GM12865 (cell line): ENCODE data around the gene SHH.

Source experiments
- DNase-seq: peaks from one replicate; pipeline ENCODE4 v3.0.0; 2010; ENCODE audit warnings: low read depth
- H3K4me3 ChIP-seq: 2 replicates; pipeline ENCODE4 v1.5.1; 2011; ENCODE audit warnings: mild to moderate bottlenecking, low read depth, low read length, control low read depth
- TF ChIP-seq, protein P1 (sequence below): IDR thresholded peaks from 2 replicates; pipeline ENCODE4 v1.5.1; 2011; ENCODE audit warnings: low read length, control low read depth, low read depth, inconsistent platforms; ENCODE audit not compliant: insufficient read depth; ENCODE audit errors: missing control alignments

Gene SHH

DNA sequence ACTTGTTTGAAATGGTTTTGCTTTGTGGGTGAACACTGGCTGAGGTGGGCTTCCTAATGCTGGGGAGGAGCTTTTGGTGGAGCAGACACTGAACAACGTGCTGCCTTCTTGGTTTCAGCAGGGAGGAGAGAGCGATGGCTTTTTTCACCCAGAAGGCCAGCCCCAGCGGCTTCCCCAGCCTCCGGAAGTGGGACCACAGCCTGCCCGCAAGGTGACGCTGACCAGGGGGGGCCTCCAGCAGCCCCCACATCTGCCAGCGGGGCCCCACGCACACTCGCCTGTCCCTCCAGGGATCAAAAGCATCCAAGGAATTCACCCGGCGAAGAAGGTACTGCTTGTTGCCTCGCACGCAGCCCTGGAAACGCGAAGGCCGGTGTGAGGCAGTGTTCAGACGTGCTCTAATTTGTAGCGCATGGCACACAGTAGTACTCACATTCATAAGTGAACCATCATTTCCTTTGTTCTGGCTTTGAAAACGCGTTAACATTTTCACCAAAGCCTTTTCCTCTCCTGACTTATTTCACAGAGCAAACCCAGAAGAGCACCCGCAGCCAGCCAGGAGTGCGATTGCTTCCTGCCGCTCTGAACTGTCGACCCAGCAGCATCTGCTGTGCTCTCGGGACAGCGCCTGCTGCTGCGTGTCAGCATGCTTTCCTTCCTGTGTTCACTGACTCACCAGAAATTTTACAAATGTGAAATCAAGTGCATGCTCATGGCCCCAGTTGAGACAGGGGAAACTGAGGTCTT, 48.4 kb downstream of the SHH start:
- H3K4me3 ChIP-seq: peak overlapping the region; percentile 29; the same call in 1 of the 2 replicates
- peak; percentile 73 for DNase-seq
- TF ChIP-seq, protein P1, sequence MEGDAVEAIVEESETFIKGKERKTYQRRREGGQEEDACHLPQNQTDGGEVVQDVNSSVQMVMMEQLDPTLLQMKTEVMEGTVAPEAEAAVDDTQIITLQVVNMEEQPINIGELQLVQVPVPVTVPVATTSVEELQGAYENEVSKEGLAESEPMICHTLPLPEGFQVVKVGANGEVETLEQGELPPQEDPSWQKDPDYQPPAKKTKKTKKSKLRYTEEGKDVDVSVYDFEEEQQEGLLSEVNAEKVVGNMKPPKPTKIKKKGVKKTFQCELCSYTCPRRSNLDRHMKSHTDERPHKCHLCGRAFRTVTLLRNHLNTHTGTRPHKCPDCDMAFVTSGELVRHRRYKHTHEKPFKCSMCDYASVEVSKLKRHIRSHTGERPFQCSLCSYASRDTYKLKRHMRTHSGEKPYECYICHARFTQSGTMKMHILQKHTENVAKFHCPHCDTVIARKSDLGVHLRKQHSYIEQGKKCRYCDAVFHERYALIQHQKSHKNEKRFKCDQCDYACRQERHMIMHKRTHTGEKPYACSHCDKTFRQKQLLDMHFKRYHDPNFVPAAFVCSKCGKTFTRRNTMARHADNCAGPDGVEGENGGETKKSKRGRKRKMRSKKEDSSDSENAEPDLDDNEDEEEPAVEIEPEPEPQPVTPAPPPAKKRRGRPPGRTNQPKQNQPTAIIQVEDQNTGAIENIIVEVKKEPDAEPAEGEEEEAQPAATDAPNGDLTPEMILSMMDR: no peak

DNA sequence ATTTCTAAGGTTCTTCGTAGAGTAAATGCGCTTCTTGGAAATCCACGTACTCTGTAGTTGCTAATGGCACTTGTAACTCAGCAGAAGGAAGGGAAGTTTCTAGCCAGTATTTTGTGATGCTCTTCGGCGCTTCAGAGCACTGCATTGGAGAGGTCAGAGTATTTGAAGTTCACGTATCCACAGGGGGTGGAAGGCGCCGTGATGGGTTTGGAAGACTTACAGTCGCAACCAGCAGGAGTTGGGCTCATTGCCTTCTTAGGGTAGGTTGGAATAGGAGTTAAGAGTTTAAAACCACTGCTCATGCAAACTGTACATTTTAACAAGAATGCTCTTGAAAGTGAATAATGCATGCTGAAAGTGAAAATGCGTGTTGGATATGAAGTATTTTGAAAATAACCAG, 49.1 kb downstream of the SHH start:
- no peak for DNase-seq
- TF ChIP-seq, protein P1: no peak
- H3K4me3 ChIP-seq: peak overlapping the region; percentile 29; the same call in 1 of the 2 replicates

DNA sequence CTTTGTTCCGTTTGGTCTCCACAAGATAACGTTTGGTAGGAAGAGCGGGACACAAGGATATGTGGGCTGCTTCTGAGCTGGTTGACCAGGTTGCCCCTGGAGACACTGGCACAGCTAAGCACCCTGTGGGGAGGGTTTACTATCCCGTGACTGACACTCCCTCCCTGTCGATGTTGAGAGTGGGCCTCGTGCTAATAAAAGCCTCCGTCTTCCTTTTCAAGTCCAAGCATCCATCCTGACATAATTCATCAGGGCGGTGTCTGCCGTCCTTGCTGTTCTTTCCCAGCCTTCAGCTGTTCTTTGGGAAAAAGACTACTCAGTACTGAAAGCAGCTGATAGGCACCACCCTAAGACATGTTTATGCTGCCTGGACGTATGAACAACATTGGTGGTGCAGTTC, 49.6 kb downstream of the SHH start:
- TF ChIP-seq, protein P1: no peak
- DNase-seq: no peak
- no peak overlapping the region for H3K4me3 ChIP-seq

DNA sequence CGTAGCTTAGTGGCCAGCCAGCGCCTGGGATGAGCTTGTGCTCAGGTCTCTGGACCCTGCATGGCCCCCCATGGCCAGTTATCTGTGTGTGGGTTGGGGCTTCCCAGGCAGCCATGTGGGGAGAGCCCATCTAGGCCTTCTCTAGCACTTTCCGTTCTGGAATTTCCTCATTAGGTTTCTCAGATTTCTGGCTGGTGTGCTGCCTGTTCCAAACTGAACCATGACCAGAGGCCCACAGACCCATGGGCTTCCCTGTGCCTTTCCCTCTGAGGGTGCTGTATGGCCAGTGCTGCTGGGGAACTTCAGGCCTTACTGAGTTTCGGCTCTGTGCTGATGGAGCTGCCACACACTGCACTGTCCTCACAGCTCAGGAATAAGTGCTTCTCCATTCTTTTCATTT, 50.2 kb downstream of the SHH start:
- TF ChIP-seq, protein P1: no peak
- no peak for DNase-seq
- H3K4me3 ChIP-seq: no peak overlapping the region

DNA sequence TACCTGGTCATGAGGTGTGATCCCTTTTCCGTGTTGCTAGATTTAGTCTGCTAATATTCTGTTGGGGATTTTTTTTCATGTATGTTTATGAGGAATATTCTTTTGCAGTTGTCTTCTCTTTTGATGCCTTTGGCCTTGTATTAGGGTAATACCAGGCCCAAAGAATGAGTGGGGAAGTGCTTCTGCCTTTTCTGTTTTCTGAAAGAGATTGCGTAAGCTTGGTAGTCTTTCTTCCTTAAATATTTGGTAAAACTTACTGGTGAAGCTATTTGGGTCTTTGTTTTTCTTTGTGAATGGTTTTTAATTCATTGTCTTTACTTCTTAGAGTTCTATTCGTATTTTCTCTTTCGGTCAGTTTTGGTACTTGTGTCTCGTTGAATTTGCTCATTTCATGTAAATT, 51.1 kb downstream of the SHH start:
- TF ChIP-seq, protein P1: no peak
- DNase-seq: no peak
- no peak overlapping the region for H3K4me3 ChIP-seq

DNA sequence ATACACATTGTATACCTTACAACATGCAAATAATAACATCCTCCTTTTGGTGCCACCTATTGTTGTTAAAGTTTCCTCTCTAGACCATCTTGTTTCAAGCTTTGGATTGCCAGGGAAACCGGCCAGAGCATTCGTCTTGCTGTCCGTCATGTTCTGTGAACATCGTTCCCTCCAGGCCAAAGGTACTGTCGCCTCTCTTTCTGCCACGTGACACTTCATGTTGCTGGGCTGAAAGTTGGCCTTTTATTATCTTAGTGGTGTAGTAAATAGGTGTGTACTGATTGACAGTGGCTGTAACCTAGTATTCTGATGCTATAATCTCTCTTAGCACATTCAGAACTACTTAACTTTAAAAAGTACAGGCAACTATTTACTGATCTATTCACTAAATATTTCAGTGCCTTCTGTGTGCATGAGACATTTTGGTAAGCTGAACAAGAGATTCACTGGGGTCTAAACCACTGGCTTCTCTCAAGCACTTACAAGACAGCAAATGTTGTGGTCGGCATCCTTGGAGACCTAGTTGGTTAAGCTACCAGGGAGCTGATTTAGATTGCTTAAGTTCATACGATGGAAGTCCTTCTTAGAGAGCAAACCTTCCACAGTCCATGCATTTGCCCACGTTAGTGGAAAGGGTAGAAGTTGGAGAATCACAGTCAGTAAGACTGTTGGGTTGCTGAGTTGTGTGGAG, 52.4 kb downstream of the SHH start:
- TF ChIP-seq, protein P1: no peak
- no peak for DNase-seq
- H3K4me3 ChIP-seq: no peak overlapping the region
